RWPE1 (cell line): ENCODE data around the gene ANKRD40.

Experiments
- CTCF ChIA-PET: fragments of 350-600 bp; sonication (Branson Sonifier 250); formaldehyde crosslinking; extraction: SDS; loops from one replicate; lab custom pipeline; 2021; lab: Yijun Ruan, JAX
- POLR2A ChIA-PET: fragments of 400-600 bp; formaldehyde crosslinking; extraction: SDS; loops from one replicate; lab custom pipeline; 2020; ENCODE audit warnings: antibody characterized with exemption; ENCODE audit not compliant: low non-redundant PET; lab: Yijun Ruan, JAX
- DNase-seq: peaks from one replicate; pipeline ENCODE4 v3.0.0; 2012; ENCODE audit warnings: low spot score
- H3K27ac ChIP-seq: fragments of 450-650 bp; 2 replicates; pipeline ENCODE4 v1.5.1; 2017
- TF ChIP-seq, protein P1 (sequence below): fragments of 450-650 bp; conservative IDR thresholded peaks from 2 replicates; pipeline ENCODE4 v1.5.1; 2017; ENCODE audit warnings: low read depth, mild to moderate bottlenecking

Gene ANKRD40

DNA sequence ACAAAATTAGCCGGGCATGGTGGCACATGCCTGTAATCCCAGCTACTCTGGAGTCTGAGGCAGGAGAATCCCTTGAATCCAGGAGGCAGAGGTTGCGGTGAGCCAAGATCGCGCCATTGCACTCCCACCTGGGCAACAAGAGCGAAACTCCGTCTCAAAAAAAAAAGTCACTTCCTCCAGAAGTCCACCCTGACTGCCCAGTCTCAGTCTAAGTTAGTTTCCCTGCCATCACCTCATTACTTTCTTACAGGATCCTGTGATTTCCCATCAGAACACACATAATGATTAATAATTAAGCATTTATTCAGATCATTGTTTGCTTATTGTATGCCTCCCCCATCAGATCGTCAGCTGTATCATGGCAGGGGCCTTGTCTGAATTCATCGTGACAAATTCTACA lies 41.4 kb downstream of the ANKRD40 start:
- ChIA-PET POLR2A (no interaction called here), CTCF (no interaction called here)
- TF ChIP-seq, protein P1, sequence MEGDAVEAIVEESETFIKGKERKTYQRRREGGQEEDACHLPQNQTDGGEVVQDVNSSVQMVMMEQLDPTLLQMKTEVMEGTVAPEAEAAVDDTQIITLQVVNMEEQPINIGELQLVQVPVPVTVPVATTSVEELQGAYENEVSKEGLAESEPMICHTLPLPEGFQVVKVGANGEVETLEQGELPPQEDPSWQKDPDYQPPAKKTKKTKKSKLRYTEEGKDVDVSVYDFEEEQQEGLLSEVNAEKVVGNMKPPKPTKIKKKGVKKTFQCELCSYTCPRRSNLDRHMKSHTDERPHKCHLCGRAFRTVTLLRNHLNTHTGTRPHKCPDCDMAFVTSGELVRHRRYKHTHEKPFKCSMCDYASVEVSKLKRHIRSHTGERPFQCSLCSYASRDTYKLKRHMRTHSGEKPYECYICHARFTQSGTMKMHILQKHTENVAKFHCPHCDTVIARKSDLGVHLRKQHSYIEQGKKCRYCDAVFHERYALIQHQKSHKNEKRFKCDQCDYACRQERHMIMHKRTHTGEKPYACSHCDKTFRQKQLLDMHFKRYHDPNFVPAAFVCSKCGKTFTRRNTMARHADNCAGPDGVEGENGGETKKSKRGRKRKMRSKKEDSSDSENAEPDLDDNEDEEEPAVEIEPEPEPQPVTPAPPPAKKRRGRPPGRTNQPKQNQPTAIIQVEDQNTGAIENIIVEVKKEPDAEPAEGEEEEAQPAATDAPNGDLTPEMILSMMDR: no peak
- no peak for DNase-seq
- H3K27ac ChIP-seq: peak overlapping the region; percentile 27; the same call in 1 of the 2 replicates

DNA sequence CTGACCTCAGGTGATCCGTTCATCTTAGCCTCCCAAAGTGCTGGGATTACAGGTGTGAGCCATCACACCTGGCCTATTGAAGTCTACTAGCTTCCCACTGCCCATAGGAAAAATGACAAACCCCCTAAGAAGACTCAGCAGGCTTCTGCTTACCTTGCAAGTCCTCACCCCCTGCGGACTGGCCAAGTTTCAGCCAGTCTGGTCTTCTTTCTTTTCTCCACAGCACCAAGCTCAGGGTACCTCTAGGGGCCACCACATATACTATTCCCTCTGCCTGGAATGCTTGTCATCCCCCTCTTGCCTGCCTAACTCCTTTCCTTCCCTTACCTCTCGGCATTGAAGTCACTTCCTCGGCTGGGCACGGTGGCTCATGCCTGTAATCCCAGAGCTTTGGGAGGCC lies 41.9 kb downstream of the ANKRD40 start:
- CTCF ChIA-PET: no interaction called here
- DNase-seq: no peak
- H3K27ac ChIP-seq: peak overlapping the region; percentile 27; the same call in 1 of the 2 replicates
- POLR2A ChIA-PET: no interaction called here
- TF ChIP-seq, protein P1: no peak

DNA sequence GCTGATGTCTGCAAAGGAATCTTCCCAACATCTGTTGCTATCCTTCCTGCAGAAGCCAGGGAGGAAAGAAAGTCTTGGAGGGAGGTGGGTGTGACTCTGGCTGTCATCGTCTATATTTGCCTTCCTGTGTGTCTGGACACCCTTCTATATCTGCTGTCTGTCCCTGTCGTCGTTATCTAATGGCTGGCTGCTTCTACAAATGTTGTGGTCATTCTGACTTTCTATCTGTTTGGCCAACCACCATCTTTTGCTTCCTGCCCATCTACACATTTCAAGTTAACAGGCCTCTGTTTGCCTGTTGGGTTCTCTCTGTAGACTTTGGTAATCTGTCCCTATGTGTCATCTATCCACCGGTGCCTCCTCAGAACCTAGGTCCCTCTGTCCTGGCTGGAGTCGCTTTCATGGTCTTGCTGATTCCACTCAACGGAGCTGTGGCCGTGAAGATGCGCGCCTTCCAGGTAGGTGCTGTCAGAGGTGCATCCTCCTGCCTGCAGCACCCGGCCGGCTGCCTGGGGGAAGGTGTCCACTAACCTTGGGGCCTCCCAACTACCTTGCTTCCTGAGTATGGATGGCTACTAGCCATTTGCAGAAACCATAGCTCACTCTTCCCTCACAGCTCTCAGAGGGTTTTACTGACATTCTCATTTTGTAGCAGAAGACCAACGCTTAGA lies 42.8 kb downstream of the ANKRD40 start:
- ChIA-PET CTCF (interaction anchor here (1.2 kb wide), 1 partner anchor 34 kb away, joined by 8 read pairs; no protein-coding TSS in a partner anchor), POLR2A (interaction anchor here (0.6 kb wide), 1 partner anchor 156 kb away, joined by 6 read pairs; no protein-coding TSS in a partner anchor)
- peak overlapping the region; percentile 5; the same call in 1 of the 2 replicates for H3K27ac ChIP-seq
- no peak for DNase-seq
- TF ChIP-seq, protein P1: no peak

DNA sequence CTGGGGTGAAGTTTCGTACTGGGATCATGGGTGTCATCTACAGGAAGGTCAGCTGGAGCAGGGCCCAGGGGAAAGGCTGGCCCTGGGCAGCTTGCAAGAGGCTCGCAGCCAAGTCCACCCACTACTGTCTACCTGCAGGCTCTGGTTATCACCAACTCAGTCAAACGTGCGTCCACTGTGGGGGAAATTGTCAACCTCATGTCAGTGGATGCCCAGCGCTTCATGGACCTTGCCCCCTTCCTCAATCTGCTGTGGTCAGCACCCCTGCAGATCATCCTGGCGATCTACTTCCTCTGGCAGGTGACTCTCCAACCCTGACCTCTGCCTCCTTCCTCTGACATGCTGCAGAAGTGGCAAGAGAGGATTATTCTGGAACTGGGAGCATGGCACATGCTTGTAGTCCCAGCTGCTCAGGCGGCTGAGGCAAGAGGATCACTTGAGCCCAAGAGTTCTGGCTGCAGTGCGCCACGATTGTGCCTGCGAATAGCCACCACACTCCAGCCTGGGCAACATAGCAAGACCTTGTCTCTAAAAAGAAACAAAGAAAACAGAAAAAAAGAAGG lies 43.8 kb downstream of the ANKRD40 start:
- POLR2A ChIA-PET: interaction anchor here (0.6 kb wide), 1 partner anchor 155 kb away, joined by 6 read pairs; no protein-coding TSS in a partner anchor
- CTCF ChIA-PET: interaction anchor here (1.2 kb wide), 1 partner anchor 33 kb away, joined by 8 read pairs; no protein-coding TSS in a partner anchor
- TF ChIP-seq, protein P1: no peak
- peak overlapping the region; percentile 21 for H3K27ac ChIP-seq
- no peak for DNase-seq

DNA sequence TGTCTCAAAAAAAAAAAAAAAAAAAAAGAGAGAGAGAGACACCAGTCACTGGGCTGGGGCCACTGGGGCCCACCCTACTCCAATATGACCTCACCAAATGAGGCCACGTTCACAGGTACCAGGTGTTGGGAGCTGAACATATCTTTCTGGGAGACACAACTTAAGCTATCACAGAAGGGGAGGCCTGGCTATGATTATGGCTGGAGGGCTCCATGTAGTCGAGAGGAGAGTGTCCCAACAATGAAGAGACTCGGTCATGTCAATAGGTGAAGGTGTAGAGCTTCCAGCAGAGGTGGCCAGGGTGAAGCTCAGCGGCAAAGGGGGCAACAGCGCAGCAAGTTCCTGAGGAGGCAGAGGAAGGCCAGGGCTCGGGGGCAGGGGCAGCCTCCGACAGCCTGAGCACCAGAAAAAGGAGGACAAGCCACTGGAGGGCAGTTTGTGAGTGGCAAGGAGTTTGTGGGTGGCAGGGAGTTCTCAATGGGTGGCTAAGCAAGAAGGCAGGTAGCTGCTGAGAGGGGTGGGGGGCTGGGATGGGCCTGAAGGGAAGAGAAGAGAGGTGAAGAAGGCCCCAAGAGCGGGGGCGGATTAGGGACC lies 45.0 kb downstream of the ANKRD40 start:
- no peak for DNase-seq
- peak overlapping the region; percentile 85 for H3K27ac ChIP-seq
- TF ChIP-seq, protein P1: no peak
- ChIA-PET POLR2A (interaction anchor here (1.2 kb wide), 1 partner anchor 27 kb away, joined by 9 read pairs; no protein-coding TSS in a partner anchor), CTCF (interaction anchor here (0.7 to 1.3 kb wide), 3 partner anchors 24 to 178 kb away, joined by 3 to 5 read pairs (median 5); no protein-coding TSS in a partner anchor)

DNA sequence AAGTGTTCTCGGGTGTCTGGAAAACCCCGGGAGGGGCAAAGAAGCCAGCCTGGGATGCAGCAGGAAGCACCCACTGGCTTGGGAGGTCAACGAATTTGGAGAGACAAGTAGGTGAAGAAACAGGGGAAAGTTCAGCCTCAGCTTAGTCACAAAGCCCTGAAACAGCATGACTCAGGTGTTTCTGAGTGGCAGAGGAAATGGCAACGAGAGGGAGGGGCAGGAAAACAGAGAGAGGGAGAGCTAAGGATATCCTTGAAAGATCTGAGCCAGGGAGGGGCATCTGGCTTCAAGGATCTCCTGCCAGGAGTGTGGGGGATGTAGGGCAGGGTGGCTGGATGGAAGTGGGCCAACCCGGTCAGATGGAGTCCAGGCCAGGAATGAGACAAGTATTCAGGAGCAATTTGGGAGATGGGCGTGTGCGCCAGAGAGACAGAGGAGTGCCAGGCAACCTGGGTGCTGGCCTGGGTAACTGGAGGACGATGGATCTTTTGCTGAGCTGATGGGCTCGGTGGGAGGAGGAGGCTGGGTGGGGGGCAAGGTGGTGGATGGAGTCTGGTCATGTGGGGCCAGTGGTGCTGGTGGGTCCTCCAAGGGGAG lies 45.8 kb downstream of the ANKRD40 start:
- TF ChIP-seq, protein P1: no peak
- ChIA-PET CTCF (interaction anchor here (0.7 to 1.3 kb wide), 3 partner anchors 31 to 177 kb away, joined by 3 to 7 read pairs (median 5); no protein-coding TSS in a partner anchor), POLR2A (interaction anchor here (1.2 kb wide), 1 partner anchor 26 kb away, joined by 9 read pairs; no protein-coding TSS in a partner anchor)
- peak overlapping the region; percentile 85 for H3K27ac ChIP-seq
- peak; percentile 98 for DNase-seq
